Mesenchymal stem cell (in vitro differentiated cells and primary cell): ENCODE results near the gene TSSK3.

Experiments
- DNase-seq: peaks from one replicate; pipeline ENCODE4 v3.0.0-alpha.2; 2013
- H2AFZ ChIP-seq: one replicate; pipeline ENCODE4 v1.6.1; 2013; ENCODE audit warnings: low read depth, mild to moderate bottlenecking, control low read depth, inconsistent platforms, low read length, moderate library complexity
- H2AK5ac ChIP-seq: 2 replicates; pipeline ENCODE4 v1.6.1; 2013; ENCODE audit warnings: low read length, moderate library complexity, mild to moderate bottlenecking, inconsistent platforms; ENCODE audit not compliant: severe bottlenecking
- H2BK120ac ChIP-seq: one replicate; pipeline ENCODE4 v1.6.1; 2013; ENCODE audit warnings: low read depth, mild to moderate bottlenecking, inconsistent platforms, low read length, moderate library complexity
- H2BK12ac ChIP-seq, 2 experiments: one replicate each; pipeline ENCODE4 v1.6.1; 2013; ENCODE audit warnings: inconsistent platforms in 2 of 2, low read length in 2 of 2, mild to moderate bottlenecking in 2 of 2, moderate library complexity in 2 of 2, control low read depth in 1 of 2
- H2BK15ac ChIP-seq: one replicate; pipeline ENCODE4 v1.6.1; 2013; ENCODE audit warnings: mild to moderate bottlenecking, low read depth, inconsistent platforms; ENCODE audit not compliant: poor library complexity, severe bottlenecking
- H2BK5ac ChIP-seq: 2 replicates; pipeline ENCODE4 v1.6.1; 2013; ENCODE audit warnings: low read depth, mild to moderate bottlenecking, low read length, control low read depth, inconsistent platforms; ENCODE audit not compliant: poor library complexity, severe bottlenecking
- H3K14ac ChIP-seq, 2 experiments: one replicate each; pipeline ENCODE4 v1.6.1; 2013; ENCODE audit warnings: inconsistent platforms in 2 of 2, low read length in 2 of 2, control low read depth in 1 of 2, mild to moderate bottlenecking in 1 of 2, moderate library complexity in 1 of 2
- H3K18ac ChIP-seq, 2 experiments: one replicate each; pipeline ENCODE4 v1.6.1; 2013; ENCODE audit warnings: inconsistent platforms in 2 of 2, low read length in 2 of 2, control low read depth in 1 of 2, low read depth in 1 of 2, mild to moderate bottlenecking in 1 of 2
- H3K23ac ChIP-seq, 2 experiments: one replicate each; pipeline ENCODE4 v1.6.1; 2013; ENCODE audit warnings: inconsistent platforms in 2 of 2, low read length in 2 of 2, mild to moderate bottlenecking in 2 of 2, moderate library complexity in 2 of 2, control low read depth in 1 of 2
- H3K27ac ChIP-seq: 2 replicates; pipeline ENCODE4 v1.5.1; 2013; ENCODE audit warnings: mild to moderate bottlenecking, moderate library complexity, low read length, control low read depth, inconsistent platforms; ENCODE audit not compliant: poor library complexity, severe bottlenecking
- H3K27me3 ChIP-seq, 2 experiments: 2 replicates each; pipeline versions ENCODE4 v1.6.1 to v1.7.0; 2013; ENCODE audit warnings: low read length in 2 of 2, mild to moderate bottlenecking in 2 of 2, moderate library complexity in 2 of 2, control low read depth in 1 of 2, inconsistent platforms in 1 of 2; ENCODE audit not compliant: control insufficient read depth in 1 of 2, insufficient read depth in 1 of 2
- H3K36me3 ChIP-seq, 2 experiments: 2 replicates each; pipeline versions ENCODE4 v1.6.1 to v1.7.0; 2013; ENCODE audit warnings: low read length in 2 of 2, control low read depth in 1 of 2, inconsistent platforms in 1 of 2, low read depth in 1 of 2, mild to moderate bottlenecking in 1 of 2; ENCODE audit not compliant: insufficient read depth in 2 of 2, control insufficient read depth in 1 of 2
- H3K4ac ChIP-seq, 2 experiments: one replicate each; pipeline ENCODE4 v1.6.1; 2013; ENCODE audit warnings: inconsistent platforms in 2 of 2, low read length in 2 of 2, mild to moderate bottlenecking in 2 of 2, moderate library complexity in 2 of 2, control low read depth in 1 of 2, low read depth in 1 of 2
- H3K4me1 ChIP-seq: 2 replicates; pipeline ENCODE4 v1.6.1; 2013; ENCODE audit warnings: low read depth, low read length, control low read depth; ENCODE audit not compliant: control insufficient read depth, insufficient read depth
- H3K4me2 ChIP-seq: 2 replicates; pipeline ENCODE4 v1.6.1; 2013; ENCODE audit warnings: low read length, mild to moderate bottlenecking, inconsistent platforms; ENCODE audit not compliant: poor library complexity, severe bottlenecking
- H3K4me3 ChIP-seq, 2 experiments: 2 replicates each; pipeline versions ENCODE4 v1.5.1 to v1.7.0; 2013; ENCODE audit warnings: low read length in 2 of 2, mild to moderate bottlenecking in 2 of 2, control low read depth in 1 of 2, low read depth in 1 of 2; ENCODE audit not compliant: insufficient read depth in 1 of 2
- H3K79me1 ChIP-seq: replicated peaks from 2 replicates; pipeline ENCODE4 v1.6.1; 2013; ENCODE audit warnings: mild to moderate bottlenecking, control low read depth, low read length, inconsistent platforms; ENCODE audit not compliant: poor library complexity, severe bottlenecking
- H3K9ac ChIP-seq: 2 replicates; pipeline ENCODE4 v1.7.0; 2013; ENCODE audit warnings: mild to moderate bottlenecking, low read length, moderate library complexity
- H3K9me3 ChIP-seq: 2 replicates; pipeline ENCODE4 v1.7.0; 2013; ENCODE audit warnings: mild to moderate bottlenecking, low read length; ENCODE audit not compliant: control insufficient read depth
- H4K8ac ChIP-seq: one replicate; pipeline ENCODE4 v1.6.1; 2013; ENCODE audit warnings: inconsistent platforms, mild to moderate bottlenecking, low read length, moderate library complexity
- H4K91ac ChIP-seq: one replicate; pipeline ENCODE4 v1.6.1; 2013; ENCODE audit warnings: mild to moderate bottlenecking, low read length, inconsistent platforms
- WGBS: methylation state at CpG from one replicate; pipeline ENCODE4 v1.1.7; 2013; ENCODE audit warnings: mixed read lengths; 5-methylcytosine and 5-hydroxymethylcytosine counted together

TSSK3 gene

DNA sequence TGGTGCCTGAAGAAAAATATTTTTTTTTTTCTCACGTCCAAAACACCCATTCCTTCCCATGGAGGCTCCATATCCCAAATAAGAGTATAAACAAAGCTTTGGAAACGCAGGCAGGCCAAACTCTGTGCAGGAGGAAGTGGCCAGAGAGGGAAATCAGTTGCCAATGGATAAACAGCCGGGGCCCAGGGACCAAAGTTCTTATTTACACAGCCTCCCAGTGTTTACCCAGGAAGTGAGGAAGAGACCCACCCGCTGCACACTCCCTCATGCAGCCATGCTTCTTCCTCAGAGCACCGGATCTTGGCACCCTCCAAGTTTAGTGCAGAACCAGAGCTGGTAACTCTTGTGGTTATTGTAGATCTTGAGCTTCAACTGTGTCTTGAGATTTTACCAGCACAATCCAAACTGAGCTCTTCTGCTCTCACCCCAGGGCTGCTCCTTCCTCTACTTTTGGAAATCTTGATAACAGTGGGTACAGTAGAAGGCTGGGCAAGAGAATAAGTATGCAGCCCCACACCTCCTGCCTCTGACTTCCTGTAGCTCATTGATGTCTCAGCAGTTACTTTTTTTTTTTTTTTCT is 40.5 kb upstream of the TSSK3 start:
- no peak overlapping the region for H3K4me2 ChIP-seq
- H3K4ac ChIP-seq = no peak overlapping the region
- H3K79me1 ChIP-seq = peaks cover 30% of the 10 kb centered on the region
- peaks cover 3% of the 10 kb centered on the region for H3K4me1 ChIP-seq
- H2AFZ ChIP-seq = no peak overlapping the region
- 74% methylated on average over 3 of the region's 5 CpGs for WGBS
- peak overlapping the region; percentile 13 for H3K27ac ChIP-seq
- no peaks in the 10 kb centered on the region for H3K9me3 ChIP-seq
- H2BK15ac ChIP-seq = no peak overlapping the region
- no peak overlapping the region for H3K4me3 ChIP-seq
- no peaks in the 10 kb centered on the region for H3K27me3 ChIP-seq
- H2BK12ac ChIP-seq = no peak overlapping the region
- no peak overlapping the region for H3K23ac ChIP-seq
- no peak for DNase-seq
- no peak overlapping the region for H3K18ac ChIP-seq
- no peak overlapping the region for H2BK5ac ChIP-seq
- H2BK120ac ChIP-seq = no peak overlapping the region
- no peak overlapping the region for H3K14ac ChIP-seq
- H3K9ac ChIP-seq = no peak overlapping the region
- no peak overlapping the region for H4K91ac ChIP-seq
- H2AK5ac ChIP-seq = no peak overlapping the region
- H3K36me3 ChIP-seq = peaks cover 32 to 44% of the 10 kb centered on the region in 2 experiments
- peak overlapping the region; percentile 62 for H4K8ac ChIP-seq

DNA sequence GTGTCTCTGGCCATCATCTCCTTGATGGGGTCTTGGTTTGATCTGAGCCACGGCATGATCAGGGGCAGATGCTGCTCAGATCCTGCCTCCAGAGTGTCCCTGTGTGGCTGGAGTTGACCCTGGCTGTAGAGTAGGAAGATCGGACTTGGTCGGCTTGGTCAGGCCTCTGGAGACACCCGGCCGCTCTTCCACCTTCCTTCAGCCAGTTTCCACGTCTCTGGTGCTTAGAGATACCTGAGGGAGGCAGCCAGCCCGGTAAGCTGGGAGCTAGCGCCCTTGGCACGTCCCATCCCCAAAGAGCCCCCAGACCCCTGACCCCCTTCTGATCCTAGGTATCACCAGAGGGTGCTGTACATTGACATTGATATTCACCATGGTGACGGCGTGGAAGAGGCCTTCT is 35.1 kb upstream of the TSSK3 start:
- Histone ChIP-seq H2BK5ac (no peak overlapping the region), H3K18ac (no peak overlapping the region), H3K36me3 (peaks cover 61 to 72% of the 10 kb centered on the region in 2 experiments), H2BK12ac (no peak overlapping the region), H3K27ac (no peak overlapping the region), H3K14ac (no peak overlapping the region), H2AFZ (no peak overlapping the region), H4K8ac (no peak overlapping the region), H3K4me2 (no peak overlapping the region), H3K4ac (no peak overlapping the region), H4K91ac (no peak overlapping the region), H3K27me3 (no peaks in the 10 kb centered on the region), H3K4me1 (peaks cover 3% of the 10 kb centered on the region), H2AK5ac (no peak overlapping the region), H3K9ac (no peak overlapping the region), H2BK15ac (no peak overlapping the region), H3K9me3 (no peaks in the 10 kb centered on the region), H3K79me1 (peaks cover 22% of the 10 kb centered on the region), H3K4me3 (no peak overlapping the region), H2BK120ac (no peak overlapping the region), H3K23ac (no peak overlapping the region)
- no peak for DNase-seq
- over 99% methylated on average over 11 of the region's 11 CpGs for WGBS

DNA sequence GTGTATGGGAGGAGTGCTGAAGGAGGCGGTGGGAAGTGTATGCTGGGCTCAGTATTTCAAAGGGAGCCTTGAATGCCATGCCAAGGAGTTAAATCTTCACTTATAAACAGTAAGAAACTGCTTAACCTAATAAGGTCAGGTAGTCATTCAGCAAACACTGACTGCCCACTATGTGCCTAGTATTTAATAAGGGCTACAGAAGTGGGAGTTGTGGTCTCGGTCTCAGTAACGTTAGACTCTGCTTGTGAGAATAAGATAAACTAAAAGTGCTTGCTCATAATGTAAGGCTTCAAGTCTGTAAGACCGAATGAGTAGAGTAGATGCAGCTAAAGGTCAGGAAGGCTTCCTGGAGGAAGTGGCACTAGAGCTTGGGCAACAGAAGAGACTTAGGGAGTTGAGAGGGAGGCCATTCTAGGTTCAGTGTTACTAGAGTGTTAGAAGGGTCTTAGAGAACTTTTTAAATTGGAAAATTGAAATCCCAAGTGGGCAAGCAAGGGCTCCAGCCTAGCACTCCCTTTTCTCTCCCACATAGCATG is 32.3 kb upstream of the TSSK3 start:
- H2BK15ac ChIP-seq = peak overlapping the region; percentile 21
- no peak overlapping the region for H2BK5ac ChIP-seq
- no peak overlapping the region for H3K14ac ChIP-seq
- H4K8ac ChIP-seq = no peak overlapping the region
- no peak overlapping the region for H2BK120ac ChIP-seq
- peaks cover 68 to 87% of the 10 kb centered on the region in 2 experiments for H3K36me3 ChIP-seq
- H3K23ac ChIP-seq = no peak overlapping the region
- no peak overlapping the region for H3K9ac ChIP-seq
- peaks cover 19% of the 10 kb centered on the region for H3K4me1 ChIP-seq
- no peak overlapping the region for H2BK12ac ChIP-seq
- no peak overlapping the region for H3K4me2 ChIP-seq
- no peak for DNase-seq
- no peak overlapping the region for H2AK5ac ChIP-seq
- WGBS = 98% methylated on average over 3 of the region's 4 CpGs
- H4K91ac ChIP-seq = no peak overlapping the region
- H3K27ac ChIP-seq = no peak overlapping the region
- H3K9me3 ChIP-seq = no peaks in the 10 kb centered on the region
- peaks cover 8% of the 10 kb centered on the region for H3K79me1 ChIP-seq
- H3K27me3 ChIP-seq = no peaks in the 10 kb centered on the region
- H3K4me3 ChIP-seq = no peak overlapping the region
- H3K4ac ChIP-seq = no peak overlapping the region
- H3K18ac ChIP-seq = no peak overlapping the region
- H2AFZ ChIP-seq = no peak overlapping the region

DNA sequence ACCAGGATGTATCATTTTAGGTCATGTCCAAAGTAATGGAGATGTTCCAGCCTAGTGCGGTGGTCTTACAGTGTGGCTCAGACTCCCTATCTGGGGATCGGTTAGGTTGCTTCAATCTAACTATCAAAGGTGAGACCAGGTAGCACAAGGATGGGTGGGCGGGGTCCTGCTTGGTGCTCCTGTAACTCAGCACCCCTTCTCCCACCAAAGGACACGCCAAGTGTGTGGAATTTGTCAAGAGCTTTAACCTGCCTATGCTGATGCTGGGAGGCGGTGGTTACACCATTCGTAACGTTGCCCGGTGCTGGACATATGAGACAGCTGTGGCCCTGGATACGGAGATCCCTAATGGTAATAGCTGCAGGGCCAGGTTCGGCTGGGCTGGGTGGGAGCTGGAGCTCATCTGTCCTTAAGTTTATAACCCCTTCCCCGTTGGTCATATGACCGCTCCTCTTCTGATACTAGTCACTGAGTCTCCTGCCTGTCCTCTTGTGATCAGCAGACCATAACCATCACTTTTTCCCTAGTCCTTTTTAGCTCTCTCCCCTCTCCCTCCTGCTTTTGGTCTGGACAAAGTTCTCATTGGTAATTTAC is 31.7 kb upstream of the TSSK3 start:
- no peak overlapping the region for H4K91ac ChIP-seq
- no peak overlapping the region for H2BK5ac ChIP-seq
- H3K9ac ChIP-seq = no peak overlapping the region
- H3K4me3 ChIP-seq = no peak overlapping the region
- H2BK12ac ChIP-seq = no peak overlapping the region
- WGBS = 90% methylated on average over 12 of the region's 12 CpGs
- H3K9me3 ChIP-seq = no peaks in the 10 kb centered on the region
- H3K18ac ChIP-seq = no peak overlapping the region
- H3K27ac ChIP-seq = no peak overlapping the region
- no peak for DNase-seq
- H3K14ac ChIP-seq = no peak overlapping the region
- H2AFZ ChIP-seq = no peak overlapping the region
- H3K79me1 ChIP-seq = peaks cover 8% of the 10 kb centered on the region
- peaks cover 19% of the 10 kb centered on the region for H3K4me1 ChIP-seq
- H3K23ac ChIP-seq = no peak overlapping the region
- H3K4ac ChIP-seq = no peak overlapping the region
- no peaks in the 10 kb centered on the region for H3K27me3 ChIP-seq
- H2BK15ac ChIP-seq = no peak overlapping the region
- H2AK5ac ChIP-seq = no peak overlapping the region
- no peak overlapping the region for H4K8ac ChIP-seq
- H3K4me2 ChIP-seq = no peak overlapping the region
- H3K36me3 ChIP-seq = peaks cover 68 to 83% of the 10 kb centered on the region in 2 experiments
- H2BK120ac ChIP-seq = no peak overlapping the region
